GM19238 (cell line): ENCODE results near the gene DAD1.
"Not testable (repeated sequence)": the region's sequence is repeated elsewhere in the genome, so short reads cannot be mapped to it uniquely, and the experiment has no call there.

Source experiments
- DNase-seq: peaks from one replicate; pipeline ENCODE4 v3.0.0; 2011; ENCODE audit warnings: low spot score; ENCODE audit not compliant: insufficient read length

Gene DAD1

DNA sequence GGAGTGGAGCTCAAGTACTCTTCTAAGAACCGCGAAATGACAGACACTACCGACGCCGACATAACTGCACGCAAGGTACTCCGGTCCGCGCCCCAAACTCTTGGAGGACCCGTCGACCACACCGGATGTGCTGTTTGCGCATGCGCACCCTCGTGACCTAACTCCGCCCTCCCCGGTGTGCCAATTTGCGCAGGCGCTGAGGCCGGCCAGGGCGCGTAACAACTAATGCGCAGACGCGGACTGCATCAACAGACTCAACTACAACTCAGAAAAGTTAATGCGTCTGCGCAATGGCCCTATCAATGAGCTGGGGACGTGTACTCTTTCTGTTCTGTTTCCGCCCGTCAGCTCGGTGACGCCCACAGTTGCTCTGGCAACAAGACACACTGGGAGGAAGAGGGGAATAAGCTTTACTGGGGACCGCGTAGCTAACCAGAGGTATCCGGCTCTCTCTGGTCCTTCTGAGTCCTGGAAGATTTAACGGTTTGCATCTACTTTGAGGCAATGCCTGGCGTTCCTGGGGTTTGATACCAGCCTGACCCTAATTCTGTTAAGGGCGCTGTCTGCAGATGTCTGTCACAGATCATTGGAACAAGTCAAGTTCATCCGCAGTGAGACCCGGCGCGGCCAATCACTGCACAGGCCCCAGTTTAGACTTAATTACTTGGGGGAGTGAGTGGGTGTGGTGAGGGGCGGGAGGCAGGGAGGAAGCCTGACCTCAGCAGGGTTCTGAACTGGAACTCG, at the start of gene DAD1:
TSS of gene DAD1 (minus strand) at position 129 of the 744 bp plus-strand sequence. CDS start at position 62, 67 bp downstream.
- peak; percentile 93 for DNase-seq

DNA sequence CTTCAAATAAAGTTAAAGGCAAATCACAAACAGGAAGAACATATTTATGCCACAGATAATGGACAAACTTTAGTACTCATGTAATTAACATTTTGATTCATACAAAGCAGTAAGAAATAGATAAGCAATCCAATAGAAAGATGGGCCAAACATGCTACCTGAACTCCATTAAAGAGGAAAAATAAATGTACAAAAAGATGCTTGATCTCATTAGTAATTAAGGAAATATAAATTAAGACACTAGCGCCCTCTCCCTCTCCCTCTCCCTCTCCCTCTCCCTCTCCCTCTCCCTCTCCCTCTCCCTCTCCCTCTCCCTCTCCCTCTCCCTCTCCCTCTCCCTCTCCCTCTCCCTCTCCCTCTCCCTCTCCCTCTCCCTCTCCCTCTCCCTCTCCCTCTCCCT, 47.0 kb upstream of the DAD1 start:
- not testable (repeated sequence) for DNase-seq

DNA sequence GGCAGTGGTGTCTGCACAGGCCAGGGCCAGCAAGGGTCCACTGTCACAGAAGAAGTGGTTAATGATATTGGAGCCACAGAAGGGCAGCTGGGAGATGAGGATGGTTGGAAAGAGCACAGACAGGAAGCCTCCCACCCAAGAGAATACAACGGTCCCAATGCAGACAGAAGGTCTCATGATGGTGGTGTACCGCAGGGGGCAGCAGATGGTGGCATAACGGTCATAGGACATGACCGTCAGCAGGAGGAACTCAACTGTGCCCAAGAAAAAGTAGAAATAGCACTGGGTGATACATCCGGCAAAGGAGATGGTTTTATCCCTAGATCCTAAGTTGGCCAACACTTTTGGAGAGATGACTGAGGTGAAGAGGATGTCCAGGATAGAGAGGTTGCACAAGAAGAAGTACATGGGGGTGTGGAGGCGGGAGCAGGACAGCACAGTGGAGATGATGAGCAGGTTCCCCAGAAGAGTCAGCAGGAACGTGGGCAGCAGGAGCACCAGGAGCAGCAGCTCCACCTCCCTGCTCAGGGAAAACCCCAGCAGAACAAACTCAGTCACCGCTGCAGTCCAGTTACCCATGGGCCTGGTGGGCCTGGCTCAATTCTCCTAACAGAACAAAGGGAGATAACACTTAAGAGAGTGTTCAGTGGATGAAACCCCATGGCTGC, 45.3 kb upstream of the DAD1 start:
- no peak for DNase-seq

DNA sequence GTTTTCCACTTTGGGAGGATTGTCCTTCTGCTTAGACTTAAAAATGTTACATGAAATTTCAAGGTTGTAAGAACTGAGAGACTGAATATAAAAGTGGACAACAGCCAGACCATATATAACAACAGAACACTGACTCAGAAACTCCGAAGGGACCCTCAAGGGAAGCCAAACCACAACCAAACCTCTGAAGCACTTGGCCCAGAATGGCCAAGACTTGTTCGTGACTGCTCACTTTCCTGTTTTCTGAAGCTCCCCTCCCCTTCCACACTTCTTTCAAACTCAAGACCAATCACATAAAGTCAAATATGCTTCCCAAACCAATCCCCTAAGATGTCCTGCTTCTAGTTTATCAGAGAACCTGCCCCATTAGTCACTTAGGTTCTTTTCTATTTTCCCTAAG, 41.5 kb upstream of the DAD1 start:
- no peak for DNase-seq

DNA sequence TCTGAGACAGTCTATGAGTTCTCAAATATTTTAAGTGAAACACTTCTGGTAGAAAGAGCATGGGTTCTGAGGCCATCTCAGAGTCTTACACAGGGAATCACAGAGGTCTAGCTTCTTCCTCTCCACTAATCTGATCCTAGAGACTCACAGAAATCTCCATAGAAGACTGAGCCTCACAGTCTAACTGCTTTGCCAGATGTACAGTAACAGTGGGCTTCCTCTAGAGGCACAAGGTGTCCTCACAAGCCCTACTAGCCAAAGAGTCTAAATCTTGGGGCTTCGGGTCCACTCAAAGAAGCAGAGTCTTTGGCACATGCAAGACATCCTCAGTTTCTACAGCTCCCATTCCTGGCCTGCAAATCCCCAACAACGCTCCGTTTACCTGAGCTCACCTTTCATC, 41.0 kb upstream of the DAD1 start:
- no peak for DNase-seq

DNA sequence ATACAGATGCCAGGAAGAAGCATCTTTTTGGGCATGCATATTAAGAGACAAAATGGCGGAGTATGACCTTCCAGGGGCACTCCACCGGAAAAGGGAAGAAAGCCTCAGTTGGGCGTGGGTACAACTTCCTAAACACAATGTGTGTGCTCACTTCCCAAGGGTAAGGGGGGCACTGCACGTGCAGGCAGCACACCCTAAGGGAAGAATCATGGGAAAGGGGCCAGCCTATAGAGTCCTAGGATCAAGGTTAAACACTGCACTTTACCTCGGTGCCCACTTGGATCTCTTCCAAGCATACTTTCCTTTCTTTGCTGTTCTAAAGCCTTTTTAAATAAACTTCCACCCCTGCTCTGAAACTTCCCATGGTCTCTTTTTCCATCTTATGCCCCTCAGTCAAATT, 40.3 kb upstream of the DAD1 start:
- no peak for DNase-seq

DNA sequence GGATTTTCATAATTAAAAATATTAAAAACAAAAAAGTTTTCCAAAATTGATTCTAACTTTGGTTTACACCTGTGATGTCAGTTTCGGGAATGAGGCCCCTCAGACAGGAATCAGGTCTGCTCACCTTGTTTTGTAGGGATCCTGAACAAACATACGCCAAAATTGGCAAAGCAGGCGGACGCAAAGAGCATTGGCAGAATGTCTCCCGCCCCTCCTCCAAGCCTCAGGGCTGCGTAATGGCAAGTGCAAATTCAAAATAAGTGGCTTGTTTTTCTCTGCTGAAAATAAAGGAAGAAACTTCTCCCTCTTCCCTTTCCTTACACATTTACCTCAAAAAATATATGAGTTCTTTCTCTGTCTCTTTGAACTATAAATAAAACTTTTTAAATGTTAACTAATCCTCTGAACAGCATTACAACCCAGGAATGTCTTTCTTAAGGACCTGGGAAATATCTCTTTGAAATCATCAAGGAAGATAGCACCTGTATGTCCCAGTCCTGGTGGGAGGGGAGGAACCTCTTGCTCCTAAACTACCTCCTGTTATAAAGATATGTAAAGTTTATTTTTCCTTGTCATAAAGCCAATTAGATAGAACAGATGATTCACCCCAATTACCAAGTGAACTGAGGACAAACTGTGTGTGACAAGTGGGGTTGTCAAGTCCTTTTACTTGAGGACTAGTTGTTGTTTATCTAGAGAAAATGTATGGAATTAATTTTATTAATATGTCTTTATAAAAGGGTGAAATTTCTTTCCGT, 38.7 kb upstream of the DAD1 start:
- DNase-seq, result no peak

DNA sequence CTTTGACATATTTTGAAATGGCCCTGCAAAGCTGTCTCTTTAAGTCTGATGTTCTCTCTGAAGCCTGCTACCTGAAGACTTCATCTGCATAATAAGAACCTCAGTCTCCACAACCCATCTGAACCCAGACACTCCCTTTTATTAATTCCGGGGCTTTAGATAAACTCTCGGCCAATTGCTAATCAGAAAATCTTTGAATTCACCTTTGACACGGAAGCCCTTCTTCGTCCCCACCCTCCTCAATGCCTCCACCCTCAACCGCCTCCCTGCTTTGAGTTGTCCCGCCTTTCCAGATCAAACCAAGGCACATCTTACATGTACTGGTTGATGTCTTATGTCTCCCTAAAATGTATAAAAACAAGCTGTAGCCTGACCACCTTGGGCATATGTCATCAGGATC, 37.6 kb upstream of the DAD1 start:
- DNase-seq, result no peak

DNA sequence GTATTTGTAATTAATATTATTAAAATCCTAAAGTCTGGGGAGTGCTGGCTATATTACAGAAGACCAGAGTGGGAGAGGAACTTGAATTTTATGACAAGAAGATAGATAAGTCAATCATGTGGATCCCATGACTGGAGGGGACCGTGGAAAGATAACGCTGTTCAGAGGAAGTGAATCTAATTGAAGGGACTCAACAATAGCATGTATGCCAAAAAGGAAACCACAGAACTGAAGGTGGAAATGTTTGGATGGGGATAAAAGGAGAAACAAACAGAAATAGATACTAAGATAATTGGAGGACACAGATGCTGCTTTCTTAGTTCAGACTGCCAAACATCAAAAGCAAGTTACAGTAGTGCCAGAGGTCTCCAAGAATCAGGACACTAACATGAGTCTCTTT, 34.0 kb upstream of the DAD1 start:
- no peak for DNase-seq

DNA sequence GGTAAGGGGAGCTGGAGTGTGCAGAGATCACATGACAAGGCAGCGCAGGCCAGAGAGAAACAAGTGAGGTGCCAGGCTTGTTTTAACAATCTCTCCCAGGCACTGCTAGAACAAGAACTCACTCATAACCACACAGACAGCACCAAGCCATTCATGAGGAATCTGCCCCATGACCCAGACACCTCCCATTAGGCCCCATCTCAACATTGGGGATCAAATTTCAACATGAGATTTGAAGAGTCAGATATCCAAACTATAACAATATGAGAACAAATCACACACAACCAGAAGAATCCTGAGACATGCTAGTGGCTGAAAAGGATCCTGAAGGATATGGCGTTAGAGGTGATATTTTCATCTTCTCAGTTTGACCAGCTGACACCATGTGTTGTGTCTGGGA, 33.2 kb upstream of the DAD1 start:
- DNase-seq, result no peak

DNA sequence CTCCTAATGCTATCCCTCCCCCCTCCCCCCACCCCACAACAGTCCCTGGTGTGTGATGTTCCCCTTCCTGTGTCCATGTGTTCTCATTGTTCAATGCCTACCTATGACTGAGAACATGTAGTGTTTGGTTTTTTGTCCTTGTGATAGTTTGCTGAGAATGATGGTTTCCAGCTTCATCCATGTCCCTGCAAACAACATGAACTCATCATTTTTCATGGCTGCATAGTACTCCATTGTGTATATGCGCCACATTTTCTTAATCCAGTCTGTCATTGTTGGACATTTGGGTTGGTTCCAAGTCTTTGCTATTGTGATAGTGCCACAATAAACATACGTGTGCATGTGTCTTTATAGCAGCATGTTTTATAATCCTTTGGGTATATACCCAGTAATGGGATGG, 26.7 kb upstream of the DAD1 start:
- DNase-seq, result not testable (repeated sequence)

DNA sequence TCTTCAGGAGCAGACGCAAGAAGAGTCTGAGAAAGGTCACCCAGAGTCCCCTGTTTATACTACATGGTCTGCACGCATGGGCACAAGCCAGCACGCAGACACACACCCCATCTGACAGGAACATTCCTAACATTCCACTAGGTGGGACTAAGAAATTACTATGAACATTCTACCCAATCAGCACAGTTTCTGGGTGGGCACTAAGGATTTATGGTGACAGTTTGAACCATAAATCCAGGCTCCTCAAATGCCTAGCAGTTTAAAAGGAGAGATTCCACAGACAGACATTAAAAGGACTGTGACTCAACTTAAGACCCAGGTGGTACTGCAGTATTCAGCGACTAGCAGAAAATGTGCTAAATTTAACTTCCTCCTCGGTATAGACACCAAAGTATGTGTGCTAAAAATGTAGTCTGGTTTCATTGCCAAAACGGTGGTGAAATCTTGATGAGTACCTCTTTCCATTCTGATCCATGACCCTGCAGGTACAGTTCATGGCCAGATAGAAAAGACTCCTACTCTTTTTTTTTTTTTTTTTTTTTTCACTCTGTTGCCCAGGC, 25.3 kb upstream of the DAD1 start:
- no peak for DNase-seq

DNA sequence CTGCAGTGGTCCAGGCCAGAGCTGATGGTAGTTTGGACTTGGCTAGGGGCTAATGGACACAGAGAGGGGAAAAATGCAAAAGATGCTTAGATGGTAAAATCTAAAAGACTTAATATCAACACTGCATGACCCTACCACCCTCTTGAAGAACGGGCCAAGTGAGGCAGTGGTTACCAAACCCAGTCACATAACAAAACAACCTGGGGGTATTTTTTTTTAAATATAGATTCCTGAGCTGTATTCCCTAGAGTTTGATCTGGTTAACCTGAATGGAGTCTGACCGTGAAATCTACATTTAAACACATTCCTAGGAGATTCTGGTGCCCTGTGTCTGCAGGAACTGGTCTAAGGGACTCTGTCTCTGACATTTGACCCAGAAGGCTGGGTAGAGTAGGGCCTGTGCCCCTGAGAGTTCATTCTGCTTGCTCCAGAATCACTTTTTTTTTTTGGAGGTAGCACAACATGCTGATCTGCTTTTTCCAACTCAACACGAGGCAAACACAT, 24.8 kb upstream of the DAD1 start:
- no peak for DNase-seq

DNA sequence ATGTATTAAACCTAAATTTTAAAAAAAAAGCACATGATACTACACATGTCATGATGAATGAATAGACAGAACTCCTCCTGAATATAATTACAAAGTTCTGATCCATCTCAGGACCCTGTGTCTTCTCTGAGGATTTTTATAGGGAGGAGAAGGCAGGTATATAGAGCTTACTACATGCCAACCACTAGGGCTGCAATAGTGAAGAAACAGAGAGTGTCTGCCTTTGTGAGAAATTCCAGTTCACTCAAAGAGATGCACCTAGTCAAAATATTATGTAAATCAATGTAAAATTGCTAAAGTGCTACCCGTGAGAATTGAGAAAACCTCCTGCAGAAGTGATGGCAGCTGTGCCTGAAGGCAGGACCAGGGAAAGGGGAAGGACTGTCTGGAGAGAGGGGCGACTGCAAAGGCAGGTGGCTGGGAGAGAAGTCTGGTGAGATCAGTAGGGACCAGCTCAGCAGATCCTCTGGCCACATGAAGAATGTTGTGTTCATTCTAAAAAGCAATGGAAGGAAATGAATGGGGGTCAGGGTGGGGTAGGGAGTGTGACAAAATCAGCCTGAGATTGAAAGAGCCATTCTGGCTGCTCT, 24.2 kb upstream of the DAD1 start:
- DNase-seq, result no peak

DNA sequence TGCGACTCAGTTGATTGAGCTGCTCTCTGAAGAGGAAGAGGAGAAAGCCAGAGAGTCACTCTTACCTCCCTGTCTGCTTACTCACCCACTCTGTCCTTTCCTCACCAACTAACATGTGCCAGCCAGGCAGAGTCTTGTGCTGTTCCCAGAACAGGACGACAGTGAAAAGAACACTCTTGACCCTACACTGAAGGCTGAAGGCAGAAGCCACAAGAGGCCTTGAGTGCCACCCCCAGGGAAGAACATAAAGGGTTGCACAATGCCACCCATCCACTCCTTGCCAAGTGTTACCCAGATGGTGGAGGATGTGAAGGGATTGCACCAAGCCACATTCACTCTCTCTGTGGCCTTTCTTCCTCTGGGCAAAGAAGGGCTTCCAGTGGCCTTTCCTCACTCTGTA, 21.9 kb upstream of the DAD1 start:
- DNase-seq, result no peak

DNA sequence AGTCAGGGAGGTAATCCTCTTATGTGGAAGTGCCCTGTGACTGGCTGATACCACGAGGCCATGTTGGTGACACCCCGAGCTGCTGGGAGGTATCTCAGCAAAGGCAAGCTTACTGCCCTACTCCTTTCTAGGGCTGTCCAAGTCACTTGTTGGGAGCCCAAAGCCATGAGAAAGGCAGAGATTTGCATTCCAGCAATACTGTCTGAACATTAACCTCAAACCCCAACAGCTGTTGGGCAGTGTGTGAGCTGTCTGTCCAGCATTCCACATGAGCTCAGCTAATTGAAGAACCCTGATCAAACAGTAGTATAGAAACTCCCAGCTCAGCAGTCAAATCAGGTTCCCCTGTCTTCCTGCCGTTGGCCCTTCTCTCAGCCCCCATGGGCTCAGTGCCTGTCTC, 18.3 kb upstream of the DAD1 start:
- DNase-seq, result no peak

DNA sequence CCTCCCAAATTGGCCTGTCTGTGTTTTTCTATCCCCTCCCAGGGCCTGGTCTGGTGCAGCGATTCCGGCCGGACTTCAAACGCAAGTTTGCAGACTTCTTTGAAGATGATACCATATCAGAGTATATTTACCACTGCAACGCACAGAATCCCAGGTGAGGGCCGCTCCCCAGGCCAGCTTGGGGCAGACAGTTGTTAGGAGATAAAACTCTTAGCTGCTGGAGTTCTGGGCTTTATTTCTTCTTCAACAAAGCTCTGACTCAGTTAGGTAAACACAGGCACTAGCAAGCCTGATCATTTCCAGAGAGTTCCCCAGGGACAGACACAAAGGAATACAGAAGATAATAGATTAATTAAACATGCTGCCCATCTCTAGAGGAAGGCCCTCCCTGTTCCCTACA, 17.4 kb upstream of the DAD1 start:
- DNase-seq, result no peak

DNA sequence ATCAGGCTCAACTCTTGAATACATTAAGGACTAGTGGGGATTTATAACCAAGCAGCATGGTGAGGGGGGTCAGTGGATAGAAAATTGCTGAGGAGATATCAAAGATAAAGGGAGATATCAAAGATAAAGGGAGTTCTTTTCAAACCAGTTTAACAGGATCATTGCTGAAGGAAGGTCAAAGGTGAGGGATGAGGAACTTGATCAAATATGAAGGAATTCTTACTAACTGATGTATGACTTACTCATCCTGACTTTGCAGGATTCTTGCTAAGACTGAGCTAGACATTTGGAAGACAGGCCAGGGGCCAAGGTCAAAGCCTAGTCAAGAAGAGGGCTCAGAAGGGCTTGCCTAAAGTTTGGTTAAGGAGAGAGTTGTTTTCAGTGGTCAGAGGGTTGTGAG, 13.8 kb upstream of the DAD1 start:
- DNase-seq, result no peak

DNA sequence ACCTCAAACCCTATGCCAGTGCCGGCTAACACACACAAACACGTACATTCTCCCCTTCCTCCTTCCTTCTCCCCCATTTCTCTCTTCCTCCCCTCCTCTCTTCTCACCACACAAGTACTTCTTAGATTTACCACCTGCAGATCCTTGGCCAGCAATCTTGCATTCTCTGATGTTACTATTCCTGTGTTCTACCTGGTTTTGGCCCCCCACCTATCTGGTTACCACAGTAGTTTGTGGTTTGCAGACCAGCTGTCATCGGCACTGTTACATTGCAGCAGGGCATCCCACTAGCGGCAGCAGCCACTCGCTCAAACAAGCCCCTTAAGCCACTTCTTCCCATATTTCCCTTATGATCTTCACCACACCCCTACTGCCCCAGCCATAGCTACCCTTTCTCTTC, 13.0 kb upstream of the DAD1 start:
- DNase-seq, result no peak

DNA sequence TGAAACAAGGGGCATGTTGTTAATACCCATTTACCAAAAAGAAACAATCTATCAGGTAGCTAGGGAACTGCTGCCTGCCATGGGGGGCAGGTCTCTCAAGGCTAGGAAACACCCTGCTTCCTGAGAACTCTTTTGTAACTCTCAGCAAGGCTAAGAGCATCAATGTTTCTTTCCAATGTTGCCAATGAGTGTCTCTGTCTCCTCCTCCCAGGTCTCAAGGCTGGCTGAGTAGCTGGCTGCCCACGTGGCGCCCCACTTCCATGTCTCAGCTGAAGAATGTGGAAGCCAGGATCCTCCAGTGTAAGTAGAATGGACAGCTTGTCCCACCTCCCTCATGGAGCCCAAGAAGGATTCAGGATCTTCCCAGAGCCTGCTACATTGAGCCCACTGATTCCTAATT, 12.4 kb upstream of the DAD1 start:
- DNase-seq, result no peak

DNA sequence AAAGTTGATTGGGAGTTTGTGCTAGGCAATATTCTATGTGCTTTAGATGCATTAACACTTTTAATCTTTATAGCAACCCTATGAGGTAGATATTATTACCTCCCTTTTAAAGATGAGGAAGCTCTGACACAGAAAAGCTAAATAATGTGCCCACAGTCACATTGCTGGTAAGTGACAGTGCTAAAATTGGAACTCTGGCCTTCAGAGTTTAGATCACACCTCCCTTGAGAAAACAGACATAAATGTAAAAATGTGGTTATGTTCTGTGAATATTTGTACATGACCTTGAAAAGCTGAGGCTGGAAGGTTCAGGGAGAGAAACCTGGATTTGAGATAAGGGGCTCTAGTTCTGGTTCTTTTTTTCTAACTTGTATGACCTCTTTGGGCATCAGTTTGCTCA, 11.0 kb upstream of the DAD1 start:
- DNase-seq, result no peak

DNA sequence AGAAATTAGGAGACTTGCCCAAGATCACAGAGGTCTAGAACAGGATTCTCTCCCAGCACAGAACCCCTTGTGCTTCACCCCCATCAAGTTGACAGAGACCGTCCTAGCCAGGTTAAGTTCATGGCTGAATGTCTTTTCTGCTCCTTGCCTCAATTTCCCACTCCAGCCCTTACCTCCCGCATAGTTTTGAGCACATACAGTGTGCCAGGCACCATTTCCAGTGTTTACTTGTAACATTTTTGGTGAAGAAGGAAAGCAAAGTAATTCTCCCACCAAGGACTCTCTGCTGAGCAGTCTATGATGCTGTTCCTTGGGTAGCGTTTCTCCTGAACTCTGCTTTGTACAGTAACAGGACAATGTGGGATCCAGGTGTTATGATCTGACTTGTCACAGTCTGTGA, 10.3 kb upstream of the DAD1 start:
- no peak for DNase-seq
